DMS53 (cell line): ENCODE measurements around the gene EIF4EBP2.

Source experiments
- DNase-seq: peaks from one replicate; lab custom pipeline; 2025; lab: John Stamatoyannopoulos, UW

The EIF4EBP2 gene

GRCh38 chr10:70378122-70378521, 25.8 kb upstream of the EIF4EBP2 start:
- peak; percentile 74 for DNase-seq

- peak; percentile 42 for DNase-seq
These were observed 24.3 kb upstream of the EIF4EBP2 start for GRCh38 chr10:70379581-70380176.

- DNase-seq: no peak
These were observed 23.4 kb upstream of the EIF4EBP2 start for GRCh38 chr10:70380350-70381135.

DNA sequence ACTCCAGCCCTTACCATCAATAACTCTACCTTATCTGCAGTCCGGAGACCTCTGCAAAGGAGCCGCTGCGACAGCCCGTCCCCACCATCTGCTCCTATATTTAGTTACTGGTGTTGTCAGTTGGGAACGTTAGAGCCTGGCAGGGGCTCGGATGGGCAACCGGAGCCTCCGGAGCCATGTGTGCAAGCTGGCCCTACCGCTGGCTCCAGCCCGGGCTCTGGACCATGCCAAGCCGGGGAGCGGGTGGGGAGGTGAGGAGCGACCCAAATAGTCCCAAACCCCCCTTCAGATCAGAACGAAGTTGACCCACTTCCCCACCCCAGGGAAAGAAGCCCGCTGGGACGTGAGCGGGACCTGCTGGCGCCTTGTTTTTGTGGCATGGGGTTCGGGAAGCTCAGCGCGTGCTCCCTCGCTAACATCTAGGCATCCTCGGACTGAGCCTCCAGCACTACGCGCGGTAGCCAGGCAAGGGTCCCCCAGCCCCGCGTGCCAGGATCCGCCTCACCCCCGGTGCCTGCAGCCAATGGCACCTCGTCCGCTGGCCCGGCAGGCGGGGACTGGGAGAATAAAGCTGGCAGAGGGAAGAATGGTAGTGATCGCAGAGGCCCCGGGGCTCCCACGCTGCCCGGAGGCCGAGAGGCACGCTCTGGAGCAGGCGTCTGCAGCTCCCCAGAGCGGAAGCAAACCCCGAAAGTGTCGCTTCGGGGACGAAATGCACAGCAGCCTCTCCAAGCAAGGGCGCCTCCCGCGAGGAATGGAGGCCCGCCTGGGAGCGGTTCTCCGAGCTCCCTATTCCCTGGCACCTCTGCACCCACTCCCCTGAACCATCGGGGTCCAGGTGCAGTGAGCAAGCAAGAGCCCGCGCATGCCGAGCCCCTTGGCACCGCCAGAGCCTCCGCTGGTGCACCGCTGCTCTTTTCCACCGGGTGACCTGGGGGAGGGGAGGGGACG, 22.2 kb upstream of the EIF4EBP2 start:
- DNase-seq: peak; percentile 80

GRCh38 chr10:70391654-70392053, 12.3 kb upstream of the EIF4EBP2 start:
- no peak for DNase-seq

DNA sequence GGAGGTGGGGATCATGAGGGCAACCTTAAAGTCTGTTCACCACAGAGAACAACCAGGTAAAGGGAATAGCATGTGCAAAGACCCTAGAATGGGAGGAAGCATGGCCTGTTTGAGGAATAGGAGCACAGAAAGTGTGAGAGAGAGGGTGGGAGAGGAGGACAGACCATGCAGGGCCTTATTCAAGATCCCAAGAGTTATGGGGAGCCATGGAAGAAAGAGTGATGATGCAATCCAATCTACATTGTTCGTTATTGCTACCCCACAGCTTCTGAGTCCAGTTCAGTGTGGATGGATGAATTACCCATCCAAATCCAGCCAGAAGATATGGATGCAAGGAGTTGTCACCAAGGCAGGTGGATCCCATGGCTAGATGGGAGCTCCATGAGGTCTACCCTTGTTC, 7.8 kb upstream of the EIF4EBP2 start:
- no peak for DNase-seq

DNA sequence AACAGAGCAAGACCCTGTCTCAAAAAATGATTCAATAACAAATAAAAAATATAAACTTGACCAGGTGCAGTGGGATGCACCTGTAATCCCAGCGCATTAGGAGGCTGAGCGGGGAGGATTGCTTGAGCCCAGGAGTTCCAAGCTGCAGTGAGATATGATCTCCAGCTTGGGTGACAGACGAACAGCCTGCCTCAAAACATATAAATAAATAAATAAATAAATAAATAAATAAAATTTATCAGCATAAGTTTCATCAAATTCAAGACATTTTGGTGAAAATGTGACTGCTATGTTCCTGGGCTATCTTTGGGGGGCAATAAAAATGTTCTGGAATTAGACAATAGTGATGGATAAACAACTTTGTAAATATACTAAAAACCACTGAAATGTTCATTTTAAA, 4.8 kb upstream of the EIF4EBP2 start:
- no peak for DNase-seq

- no peak for DNase-seq
These were observed 386 bp upstream of the EIF4EBP2 start for GRCh38 chr10:70403483-70404035.

DNA sequence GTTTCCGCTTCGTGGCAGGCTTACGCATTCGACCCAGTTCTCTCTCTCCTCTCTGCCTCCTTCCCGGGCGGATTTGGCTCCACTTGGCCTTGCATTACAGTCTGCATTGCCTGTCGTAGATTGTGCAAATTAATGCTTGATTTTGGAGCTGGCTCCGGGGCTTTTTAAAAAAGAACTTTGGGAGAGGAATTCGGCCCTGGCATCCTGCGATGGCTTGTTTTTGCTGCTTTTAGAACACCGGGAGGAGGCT, 767 bp downstream of the EIF4EBP2 start:
- DNase-seq: no peak

DNA sequence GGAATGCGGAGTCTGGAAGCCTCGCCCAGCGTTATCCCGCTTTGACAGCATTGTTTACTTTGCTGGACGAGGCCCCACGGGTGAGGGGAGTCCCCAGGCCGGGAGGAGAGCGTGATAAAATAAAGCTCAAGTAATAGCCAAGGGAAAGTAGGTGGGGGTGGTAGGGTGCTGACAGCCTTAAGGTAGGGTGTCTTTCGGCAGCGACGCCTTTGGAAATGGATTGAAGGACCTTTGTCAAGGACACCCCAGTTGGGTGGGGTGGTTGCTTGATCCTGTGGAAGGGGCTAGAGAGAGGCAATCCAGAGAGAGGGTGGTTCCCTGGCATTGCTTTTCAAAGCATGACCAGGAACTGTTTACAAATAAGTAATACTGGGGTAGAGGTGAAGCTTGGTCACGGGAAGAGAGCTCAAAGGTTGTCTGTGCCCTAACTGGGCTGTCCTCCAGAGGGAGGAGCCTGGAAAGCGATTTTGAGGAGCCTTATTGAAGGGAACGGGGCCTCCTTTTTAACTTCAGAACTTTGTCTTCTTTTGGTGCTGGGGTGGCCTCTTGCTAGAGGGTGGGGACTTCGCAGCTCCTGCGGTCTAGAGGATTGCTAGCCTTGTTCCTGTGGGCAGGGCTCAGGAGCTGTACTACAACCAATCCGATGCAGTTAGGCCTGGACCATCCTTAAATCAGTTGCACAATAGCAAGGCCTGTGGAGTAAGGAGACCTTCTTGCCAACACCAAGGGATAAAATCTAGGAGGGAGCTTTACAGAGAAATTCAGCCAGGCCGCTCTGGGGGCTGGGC, 1.3 kb downstream of the EIF4EBP2 start:
- peak; percentile 58 for DNase-seq

DNA sequence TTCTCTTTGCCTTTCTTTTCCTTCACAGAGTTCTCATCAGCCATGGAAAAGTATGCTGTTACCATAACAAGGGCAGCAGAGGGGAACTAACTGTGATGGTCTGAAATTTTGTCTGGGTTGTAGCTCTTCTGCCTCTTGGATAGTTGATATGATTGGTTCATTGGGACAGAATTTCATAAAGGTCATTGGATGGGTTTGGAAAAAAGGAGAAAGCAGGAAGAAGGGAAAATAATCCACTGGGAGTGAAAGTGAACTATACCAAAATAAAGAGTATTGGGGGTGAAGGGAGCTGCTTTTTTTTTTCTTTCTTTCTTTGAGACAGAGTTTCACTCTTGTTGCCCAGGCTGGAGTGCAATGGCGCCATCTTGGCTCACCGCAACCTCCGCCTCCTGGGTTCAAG, 5.8 kb downstream of the EIF4EBP2 start:
- DNase-seq: no peak

GRCh38 chr10:70410608-70411007, 6.7 kb downstream of the EIF4EBP2 start:
- DNase-seq: no peak

DNA sequence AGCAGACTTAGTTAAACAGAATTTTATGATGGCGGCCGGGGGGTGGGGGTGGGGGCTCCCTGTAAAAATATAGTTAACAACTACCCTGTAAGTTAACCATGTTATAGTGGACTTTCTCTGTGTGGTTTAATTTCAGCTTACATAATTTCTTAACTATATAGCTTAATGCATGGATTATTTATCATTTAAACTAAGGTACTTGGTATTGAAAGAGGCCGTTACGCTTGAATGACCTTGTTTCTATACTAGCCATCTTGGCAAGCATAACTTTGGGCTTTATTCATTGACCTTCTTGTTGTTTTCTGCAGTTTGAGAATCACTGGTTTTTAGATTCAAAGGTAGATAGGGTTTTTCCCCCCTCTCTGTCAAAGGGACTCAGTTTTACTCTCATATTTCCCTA, 8.4 kb downstream of the EIF4EBP2 start:
- no peak for DNase-seq

DNA sequence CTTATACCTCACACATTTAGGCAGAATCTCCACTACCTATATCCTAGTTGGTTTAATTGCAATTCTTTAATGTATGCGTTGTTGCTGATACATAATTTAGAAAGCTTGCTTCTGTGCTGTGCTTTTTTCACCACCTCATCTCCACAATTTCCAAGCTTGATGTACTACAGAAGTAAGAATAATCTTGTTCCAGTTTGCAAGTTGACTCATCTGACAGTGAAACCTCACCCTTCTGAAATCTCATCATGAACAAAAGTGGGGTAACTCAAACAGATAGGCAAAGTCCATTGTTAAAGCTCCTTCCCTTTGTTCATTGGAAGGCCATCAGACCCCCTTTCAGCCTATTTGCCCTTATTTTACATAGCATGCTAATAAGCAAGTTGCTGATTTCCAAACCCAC, 13.6 kb downstream of the EIF4EBP2 start:
- no peak for DNase-seq

- no peak for DNase-seq
These were observed 14.3 kb downstream of the EIF4EBP2 start for GRCh38 chr10:70418229-70418628.

- no peak for DNase-seq
These were observed 14.8 kb downstream of the EIF4EBP2 start for GRCh38 chr10:70418713-70419112.

GRCh38 chr10:70424320-70424719, 20.4 kb downstream of the EIF4EBP2 start:
- no peak for DNase-seq

- no peak for DNase-seq
These were observed 21.2 kb downstream of the EIF4EBP2 start for GRCh38 chr10:70425096-70425495.

GRCh38 chr10:70426823-70427222, 22.9 kb downstream of the EIF4EBP2 start:
- DNase-seq: no peak

GRCh38 chr10:70430493-70431445, 26.8 kb downstream of the EIF4EBP2 start:
- DNase-seq: peak; percentile 35

GRCh38 chr10:70432101-70432500, 28.2 kb downstream of the EIF4EBP2 start:
- no peak for DNase-seq
